ENCODE measurements around the gene PRKCE.
A peak's percentile ranks its signal among the peaks of the same experiment; 100 is the strongest.

Gene PRKCE

GRCh38 chr2:45918463-45919159 is 267.1 kb downstream of the PRKCE start:
- DNase-seq: no peak

GRCh38 chr2:45919160-45919650 is 267.7 kb downstream of the PRKCE start:
- DNase-seq: no peak

GRCh38 chr2:45919711-45920111 is 268.2 kb downstream of the PRKCE start:
- DNase-seq: no peak

- no peak for DNase-seq
Measured at GRCh38 chr2:45921921-45922320, 270.4 kb downstream of the PRKCE start.

GRCh38 chr2:45922577-45922988 is 271.1 kb downstream of the PRKCE start:
- no peak for DNase-seq

- no peak for DNase-seq
Measured at GRCh38 chr2:45923701-45924100, 272.2 kb downstream of the PRKCE start.

GRCh38 chr2:45925026-45925425 is 273.6 kb downstream of the PRKCE start:
- no peak for DNase-seq

GRCh38 chr2:45925636-45926366 is 274.3 kb downstream of the PRKCE start:
- DNase-seq: no peak

GRCh38 chr2:45928946-45929345 is 277.5 kb downstream of the PRKCE start:
- DNase-seq: no peak

- DNase-seq: no peak
Measured at GRCh38 chr2:45929674-45930395, 278.4 kb downstream of the PRKCE start.

GRCh38 chr2:45930396-45930792 is 278.9 kb downstream of the PRKCE start:
- no peak for DNase-seq

- DNase-seq: no peak
Measured at GRCh38 chr2:45932278-45932975, 281.0 kb downstream of the PRKCE start.

GRCh38 chr2:45935791-45936622 is 284.5 kb downstream of the PRKCE start:
- peak; percentile 20 for DNase-seq

GRCh38 chr2:45936623-45936979 is 285.1 kb downstream of the PRKCE start:
- no peak for DNase-seq

- DNase-seq: no peak
Measured at GRCh38 chr2:45937990-45938389, 286.5 kb downstream of the PRKCE start.

- no peak for DNase-seq
Measured at GRCh38 chr2:45938649-45939511, 287.4 kb downstream of the PRKCE start.

- DNase-seq: no peak
Measured at GRCh38 chr2:45941531-45942236, 290.2 kb downstream of the PRKCE start.

- DNase-seq: no peak
Measured at GRCh38 chr2:45942237-45942738, 290.8 kb downstream of the PRKCE start.

- no peak for DNase-seq
Measured at GRCh38 chr2:45943219-45944044, 292.0 kb downstream of the PRKCE start.
